Right lobe of liver (tissue), 6 donors: ENCODE measurements around the gene KIFC3. TPM values are rescaled to one million over a fixed set of nuclear protein-coding genes. Genes with fewer than 3 reads are reported as not detected.
A peak's percentile ranks its signal among the peaks of the same experiment; 100 is the strongest.

ENCODE experiments used
- ATAC-seq, 4 donors: fragments of 200-7000 bp; cut with Tn5 transposase; one replicate each; pipeline ENCODE4 v1.9.1; 2020; ENCODE audit warnings: mild to moderate bottlenecking in 4 of 4, moderate library complexity in 4 of 4
- DNase-seq, 3 donors: peaks; one replicate each; pipeline ENCODE4 v3.0.0-alpha.2; 2020
- H3K27ac ChIP-seq, 3 donors: fragments of 200-600 bp; one replicate each; pipeline ENCODE4 v1.8.0; 2022
- H3K27me3 ChIP-seq, 2 donors: fragments of 200-600 bp; one replicate each; pipeline ENCODE4 v1.8.0; 2022
- H3K36me3 ChIP-seq, 4 donors: fragments of 200-600 bp; sonication (generic) in 1 of 4; one replicate each; pipeline versions ENCODE4 v1.5.1 to v1.8.0; 2017 to 2022; ENCODE audit warnings: control low read depth in 1 of 4
- H3K4me1 ChIP-seq, 4 donors: fragments of 200-600 bp; sonication (generic) in 1 of 4; one replicate each; pipeline versions ENCODE4 v1.5.1 to v1.8.0; 2017 to 2022; ENCODE audit warnings: control low read depth in 1 of 4
- H3K4me3 ChIP-seq, 3 donors: fragments of 200-600 bp; one replicate each; pipeline ENCODE4 v1.8.0; 2022
- H3K9me3 ChIP-seq, 4 donors: fragments of 200-600 bp; sonication (generic) in 1 of 4; one replicate each; pipeline versions ENCODE4 v1.5.1 to v1.8.0; 2017 to 2022; ENCODE audit warnings: control low read depth in 1 of 4
- POLR2A ChIP-seq: fragments of 450-650 bp; IDR thresholded peaks from one replicate; pipeline ENCODE4 v1.6.1; 2017; ENCODE audit warnings: antibody characterized with exemption, mild to moderate bottlenecking
- WGBS: methylation state at CpG from one replicate; pipeline ENCODE4 v1.1.6; 2018; ENCODE audit warnings: low coverage, low lambda C conversion rate; ENCODE audit not compliant: insufficient coverage; ENCODE audit errors: missing lambda C conversion rate; 5-methylcytosine and 5-hydroxymethylcytosine counted together
- intact Hi-C, 2 donors: fragments of 100-400 bp; cut with DNase I; formaldehyde crosslinking; loops; one replicate each; pipeline versions ENCODE4 v1.11.2 to v1.14.1; 2022
- total RNA-seq, 6 experiments: library from RNA; depleted of rRNA in 2 of 6; stranded (reverse); fragments of >200 nt in 2 of 6; fragmentation: NEBNext Ultra II Directional in 3 of 6; extraction: Animal tissue kit (Norgen Biotek cat#: 25700) in 3 of 6; gene quantifications; one replicate each; pipeline versions ENCODE4 v1.1.0 to v1.2.4, GENCODE V29; 2016 to 2023
- TF ChIP-seq, protein P1 (sequence below), 4 donors: fragments of 200-600 bp in 3 of 4; fragments of 450-650 bp in 1 of 4; IDR thresholded peaks; one replicate each; pipeline versions ENCODE4 v1.5.1 to v1.8.0; 2016 to 2022; ENCODE audit warnings: antibody characterized with exemption in 4 of 4, mild to moderate bottlenecking in 2 of 4
- donor health status: DM: no; HTN: yes; CAD: no.
- donor health status: DM: no; HTN: no; CAD: no.
- donor health status: DM: no; HTN: no; CAD: no.
- donor health status: DM: no; HTN: yes; CAD: no.
- donor health status: DM: no; HTN: yes; CAD: no.

The KIFC3 gene
- total RNA-seq, 6 experiments from 2014 or later, result 20.3 to 88.9 (median 46.4) TPM

DNA sequence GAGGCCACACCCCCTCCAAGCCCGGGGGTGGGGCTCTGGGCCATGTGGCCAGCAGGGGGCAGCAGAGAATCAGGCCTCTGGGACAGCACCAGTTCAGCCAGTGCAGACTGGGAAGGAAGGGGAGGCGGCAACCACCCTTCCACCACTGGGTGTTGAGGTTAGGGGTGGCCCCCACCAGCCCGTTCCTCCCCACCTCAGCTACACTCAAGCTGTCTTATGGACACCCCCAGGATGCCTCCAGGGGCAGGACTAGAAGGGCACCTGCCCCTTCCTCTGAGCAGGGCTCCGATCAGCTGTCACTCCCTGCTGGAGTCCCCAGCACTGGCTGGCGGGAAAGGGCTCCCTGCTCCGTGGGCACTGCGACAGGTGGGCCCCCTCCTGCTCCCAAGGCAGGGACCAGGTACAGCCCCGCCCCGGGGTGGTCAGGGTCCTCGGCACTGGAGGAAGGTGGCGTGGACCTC, 44.9 kb downstream of the KIFC3 start:
- H3K27me3 ChIP-seq, result no peaks in the 10 kb centered on the region
- no peak overlapping the region for H3K4me3 ChIP-seq
- ATAC-seq, result peak; percentile 86 to 94 (median 88)
- peak; percentile 90 to 92 (median 91) for DNase-seq
- H3K4me1 ChIP-seq, result no peaks in the 10 kb centered on the region
- intact Hi-C loops, result no loop called here
- peaks cover 2 to 25% (median 13%) of the 10 kb centered on the region in 4 donors for H3K36me3 ChIP-seq
- no peak overlapping the region for H3K27ac ChIP-seq
- no peaks in the 10 kb centered on the region for H3K9me3 ChIP-seq
- no CpG with 5 or more reads among the region's 11 CpGs for WGBS
- TF ChIP-seq, protein P1, sequence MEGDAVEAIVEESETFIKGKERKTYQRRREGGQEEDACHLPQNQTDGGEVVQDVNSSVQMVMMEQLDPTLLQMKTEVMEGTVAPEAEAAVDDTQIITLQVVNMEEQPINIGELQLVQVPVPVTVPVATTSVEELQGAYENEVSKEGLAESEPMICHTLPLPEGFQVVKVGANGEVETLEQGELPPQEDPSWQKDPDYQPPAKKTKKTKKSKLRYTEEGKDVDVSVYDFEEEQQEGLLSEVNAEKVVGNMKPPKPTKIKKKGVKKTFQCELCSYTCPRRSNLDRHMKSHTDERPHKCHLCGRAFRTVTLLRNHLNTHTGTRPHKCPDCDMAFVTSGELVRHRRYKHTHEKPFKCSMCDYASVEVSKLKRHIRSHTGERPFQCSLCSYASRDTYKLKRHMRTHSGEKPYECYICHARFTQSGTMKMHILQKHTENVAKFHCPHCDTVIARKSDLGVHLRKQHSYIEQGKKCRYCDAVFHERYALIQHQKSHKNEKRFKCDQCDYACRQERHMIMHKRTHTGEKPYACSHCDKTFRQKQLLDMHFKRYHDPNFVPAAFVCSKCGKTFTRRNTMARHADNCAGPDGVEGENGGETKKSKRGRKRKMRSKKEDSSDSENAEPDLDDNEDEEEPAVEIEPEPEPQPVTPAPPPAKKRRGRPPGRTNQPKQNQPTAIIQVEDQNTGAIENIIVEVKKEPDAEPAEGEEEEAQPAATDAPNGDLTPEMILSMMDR (IDR thresholded peaks at IDR 0.05), result peak; percentile 95 to 99 (median 97)
- no peak for TF ChIP-seq POLR2A

DNA sequence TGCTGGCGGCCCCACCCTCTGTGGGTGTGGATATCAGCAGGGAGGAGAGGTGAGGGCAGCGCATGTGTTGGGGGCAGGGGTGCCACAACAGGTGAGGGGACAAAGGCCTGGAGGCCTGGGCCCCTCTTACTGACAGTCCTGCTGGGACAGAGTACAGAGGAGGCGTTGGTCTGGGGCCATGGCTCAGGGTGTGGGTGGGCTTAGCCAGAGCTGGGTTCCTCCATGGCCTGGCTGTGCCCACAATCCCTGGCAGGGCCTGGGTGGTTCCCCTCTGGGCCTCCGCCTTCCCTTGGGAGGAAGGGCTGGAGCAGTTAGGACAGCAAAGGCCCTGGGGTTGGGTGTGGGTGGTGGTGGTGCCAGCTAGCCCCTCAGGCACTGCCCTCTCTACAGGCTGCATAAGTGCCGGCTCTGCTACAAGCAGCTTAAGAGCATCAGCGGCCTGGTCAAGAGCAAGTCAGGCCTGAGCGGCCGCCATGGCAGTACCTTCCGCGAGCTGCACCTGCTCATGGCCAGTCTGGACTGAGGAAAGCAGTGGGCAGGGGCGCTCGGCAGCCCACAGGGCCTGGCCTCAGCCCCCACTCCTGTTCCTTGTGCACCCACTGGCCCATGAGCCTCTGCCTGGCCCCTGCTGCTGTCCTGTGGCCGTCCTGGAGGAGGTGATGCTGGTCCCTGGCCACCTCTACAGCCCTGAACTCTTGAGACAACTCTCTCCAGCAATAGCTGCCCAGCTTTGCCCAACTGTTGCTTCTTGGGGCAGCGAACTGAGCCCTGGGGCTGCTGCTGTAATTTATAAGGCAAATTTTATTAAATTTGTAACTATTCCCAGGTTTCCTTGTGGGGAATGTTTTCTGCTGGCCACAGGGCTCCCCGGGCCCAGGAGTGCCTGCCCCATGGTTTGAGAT, 45.6 kb downstream of the KIFC3 start:
- ATAC-seq (no peak), DNase-seq (peak in 2 of 3 donors; percentile 23 to 55)
- H3K36me3 ChIP-seq, result peaks cover 2 to 20% (median 11%) of the 10 kb centered on the region in 4 donors
- no peaks in the 10 kb centered on the region for H3K9me3 ChIP-seq
- H3K4me3 ChIP-seq, result no peak overlapping the region
- TF ChIP-seq POLR2A, result no peak
- TF ChIP-seq, protein P1 (IDR thresholded peaks at IDR 0.05), result no peak
- no peak overlapping the region for H3K27ac ChIP-seq
- no peaks in the 10 kb centered on the region for H3K27me3 ChIP-seq
- intact Hi-C loops, result no loop called here
- 36% methylated on average over 2 of the region's 15 CpGs for WGBS
- H3K4me1 ChIP-seq, result no peaks in the 10 kb centered on the region

DNA sequence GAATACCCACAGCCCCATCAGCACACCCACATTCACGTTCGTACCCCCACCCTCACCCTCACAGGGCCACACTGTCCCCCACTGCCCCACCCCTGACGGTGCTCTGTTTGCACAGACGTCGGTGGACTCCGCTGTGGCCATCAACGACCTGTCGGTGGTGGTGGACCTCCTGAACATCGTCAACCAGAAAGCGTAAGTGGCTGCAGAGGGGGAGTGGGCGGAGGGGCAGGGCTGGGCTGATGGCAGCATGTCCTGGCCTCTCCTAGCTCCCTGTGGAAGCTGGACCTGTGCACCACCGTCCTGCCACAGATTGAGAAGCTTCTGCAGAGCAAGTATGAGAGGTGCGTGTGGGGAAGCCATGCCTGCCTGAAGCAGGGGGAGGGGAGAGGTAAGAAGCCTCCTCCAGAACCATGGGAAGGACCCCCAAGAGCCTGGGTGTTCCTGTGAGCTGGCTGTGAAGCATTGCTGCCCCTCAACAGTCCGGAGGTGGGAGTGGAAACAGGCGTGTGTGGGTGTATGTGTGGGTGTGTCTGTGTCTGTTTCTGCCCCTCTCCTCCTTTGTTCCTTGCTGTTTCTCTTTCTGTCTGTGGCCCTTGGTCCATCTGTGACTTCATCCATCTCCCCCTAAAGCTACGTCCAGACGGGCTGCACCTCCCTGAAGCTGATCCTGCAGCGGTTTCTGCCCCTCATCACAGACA, 46.4 kb downstream of the KIFC3 start:
- Histone ChIP-seq H3K27me3 (no peaks in the 10 kb centered on the region), H3K36me3 (peaks cover 2 to 12% (median 6%) of the 10 kb centered on the region in 4 donors), H3K4me3 (no peak overlapping the region), H3K4me1 (no peaks in the 10 kb centered on the region), H3K9me3 (no peaks in the 10 kb centered on the region), H3K27ac (no peak overlapping the region)
- DNase-seq, result peak in 1 of 3 donors; percentile 45
- no peak for TF ChIP-seq POLR2A
- TF ChIP-seq, protein P1 (IDR thresholded peaks at IDR 0.05), result no peak
- intact Hi-C loops, result no loop called here
- 61% methylated on average over 11 of the region's 18 CpGs for WGBS
- no peak for ATAC-seq

DNA sequence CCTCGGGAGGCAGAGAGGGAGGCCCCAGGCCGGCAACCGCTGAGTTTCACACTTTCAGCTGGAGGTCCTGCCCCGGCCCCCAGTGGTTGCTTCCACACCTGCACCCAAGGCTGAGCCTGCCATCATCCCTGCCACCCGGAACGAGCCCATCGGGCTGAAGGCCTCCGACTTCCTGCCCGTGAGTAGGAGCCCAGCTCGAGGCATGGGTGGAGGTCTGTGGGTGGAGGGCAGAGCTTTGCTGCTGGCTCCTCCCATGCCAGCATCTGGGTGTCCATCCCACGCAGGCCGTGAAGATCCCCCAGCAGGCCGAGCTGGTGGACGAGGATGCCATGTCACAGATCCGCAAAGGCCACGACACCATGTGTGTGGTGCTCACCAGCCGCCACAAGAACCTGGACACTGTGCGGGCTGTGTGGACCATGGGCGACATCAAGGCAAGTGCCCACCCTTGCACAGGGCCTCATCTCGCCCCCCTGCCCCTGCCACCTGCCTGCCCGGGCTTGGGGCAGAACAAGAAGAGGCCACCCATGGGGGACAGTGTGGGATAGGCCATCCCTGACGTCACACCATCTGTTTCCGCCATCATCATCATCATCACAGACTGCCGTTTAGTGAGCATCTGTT, 47.1 kb downstream of the KIFC3 start:
- ATAC-seq, result no peak
- Histone ChIP-seq H3K9me3 (no peaks in the 10 kb centered on the region), H3K4me1 (no peaks in the 10 kb centered on the region), H3K27ac (no peak overlapping the region), H3K4me3 (no peak overlapping the region), H3K27me3 (no peaks in the 10 kb centered on the region), H3K36me3 (peaks cover 0 to 6% (median 3%) of the 10 kb centered on the region in 4 donors)
- TF ChIP-seq POLR2A, result no peak
- TF ChIP-seq, protein P1 (IDR thresholded peaks at IDR 0.05), result no peak
- DNase-seq, result peak in 2 of 3 donors; percentile 18 to 53
- intact Hi-C loops, result no loop called here
- WGBS, result no CpG with 5 or more reads among the region's 24 CpGs
